HG02970 (cell line): ENCODE data around the gene CHTF8.
"Not testable (repeated sequence)": the region's sequence is repeated elsewhere in the genome, so short reads cannot be mapped to it uniquely, and the experiment has no call there.

Source experiments
- ATAC-seq: cut with Tn5 transposase; IDR thresholded peaks from one replicate; pipeline ENCODE4 v1.9.1; 2021; ENCODE audit warnings: mild to moderate bottlenecking, moderate library complexity, moderate number of reproducible peaks; ENCODE audit not compliant: unreplicated experiment, low FRiP score

Gene CHTF8

DNA sequence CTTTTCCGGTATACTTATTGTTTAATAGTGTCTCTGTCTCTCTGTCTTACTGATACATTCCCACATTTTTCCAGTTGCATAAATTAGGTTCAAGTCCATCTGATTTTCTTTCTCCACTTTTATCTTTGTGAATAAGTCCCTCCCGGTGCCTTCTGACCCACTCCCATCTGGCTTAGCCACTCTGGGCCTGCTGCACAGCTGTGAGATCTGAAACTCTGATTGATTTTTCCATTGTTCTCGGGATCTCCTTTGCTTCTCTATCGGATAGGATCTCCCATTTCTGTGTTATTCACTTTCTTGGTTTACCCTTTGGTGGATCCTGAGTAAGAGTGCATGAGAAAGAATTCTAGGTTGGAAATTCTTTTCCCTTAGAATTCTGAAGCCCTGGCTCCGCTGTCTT, 8.6 kb upstream of the CHTF8 start:
- no peak for ATAC-seq

DNA sequence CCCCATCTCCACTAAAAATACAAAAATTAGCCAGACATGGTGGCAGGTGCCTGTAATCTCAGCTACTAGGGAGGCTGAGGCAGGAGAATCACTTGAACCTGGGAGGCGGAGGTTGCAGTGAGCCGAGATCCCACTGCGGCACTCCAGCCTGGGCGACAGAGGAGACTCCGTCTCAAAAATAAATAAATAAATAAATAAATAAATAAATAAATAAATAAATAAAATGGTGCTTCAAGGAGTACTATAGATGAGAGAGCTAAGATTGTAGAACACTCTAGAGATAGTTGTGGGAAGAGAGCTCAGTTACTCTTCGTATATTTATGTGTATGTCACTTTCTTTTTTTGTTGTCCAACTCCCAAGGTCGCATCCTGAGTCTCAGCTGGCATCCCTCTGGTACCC, 7.1 kb upstream of the CHTF8 start:
- ATAC-seq = not testable (repeated sequence)

DNA sequence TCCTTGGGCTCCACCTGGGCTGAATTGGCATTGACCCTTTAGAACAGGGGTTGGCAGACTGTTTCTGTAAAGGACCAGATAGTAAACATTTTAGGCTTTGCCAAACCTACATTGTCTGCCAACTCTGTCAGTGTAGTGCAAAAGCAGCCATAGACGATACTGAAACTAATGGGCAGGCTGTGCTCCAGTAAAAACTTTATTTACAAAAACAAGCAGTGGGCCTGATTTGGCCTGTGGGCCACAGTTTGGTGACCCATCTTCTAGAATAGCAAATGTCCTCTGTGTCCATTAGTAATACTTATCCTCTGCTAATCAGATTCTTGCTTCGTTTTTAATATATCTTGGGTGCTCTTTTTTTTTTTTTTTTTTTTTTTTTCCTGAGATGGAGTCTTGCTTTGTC, 6.2 kb upstream of the CHTF8 start:
- ATAC-seq = no peak

DNA sequence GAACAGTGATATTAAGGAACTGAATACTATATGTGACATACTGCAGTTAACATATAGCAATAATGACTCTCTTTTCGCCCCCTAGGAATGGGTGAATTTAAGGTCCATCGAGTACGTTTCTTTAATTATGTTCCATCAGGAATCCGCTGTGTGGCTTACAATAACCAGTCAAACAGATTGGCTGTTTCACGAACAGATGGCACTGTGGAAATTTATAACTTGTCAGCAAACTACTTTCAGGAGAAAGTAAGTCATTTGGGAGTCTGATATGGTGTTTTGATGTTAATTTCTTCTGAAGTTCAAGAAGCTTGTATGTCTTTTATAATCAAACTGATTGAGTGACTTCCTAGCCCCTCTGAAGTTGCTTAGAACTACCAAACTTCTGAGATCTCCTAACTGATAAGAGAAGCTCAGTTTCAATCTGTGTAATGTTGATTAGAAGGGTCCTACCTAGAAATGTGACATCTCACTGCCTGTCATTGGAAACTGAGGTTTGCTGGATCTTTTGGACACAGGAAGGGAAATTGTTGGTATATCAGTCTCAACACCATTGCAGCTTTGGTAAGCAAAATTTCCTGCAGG, 1.1 kb upstream of the CHTF8 start:
- ATAC-seq = no peak

DNA sequence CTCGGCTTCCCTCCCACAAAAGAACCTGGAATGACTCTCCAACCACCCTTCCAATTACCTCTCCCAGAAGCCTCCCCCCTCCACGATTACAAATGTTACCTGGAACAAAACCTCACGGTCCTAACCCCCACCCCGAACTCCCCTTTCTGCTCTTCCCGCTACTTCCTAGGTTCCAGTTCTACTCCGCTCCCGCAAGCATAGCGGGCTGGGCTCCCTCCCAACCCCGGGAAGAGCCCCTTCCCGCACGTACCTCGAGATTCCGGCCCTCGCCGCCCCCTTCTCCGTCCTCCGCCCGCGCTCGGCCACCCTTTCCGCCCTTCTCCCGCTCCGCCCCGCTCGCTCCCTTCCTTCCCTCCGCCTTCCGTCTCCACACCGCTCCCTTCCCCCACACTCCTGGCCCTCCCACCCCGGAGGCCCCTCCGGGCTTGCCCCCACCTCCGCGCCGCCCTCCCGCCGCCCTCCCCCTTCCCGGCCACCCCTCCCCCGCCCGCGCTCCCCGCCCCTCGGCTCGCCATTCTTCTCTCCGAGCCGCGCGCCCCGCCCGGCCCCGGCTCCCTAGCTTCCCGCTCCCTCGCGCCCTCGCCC, 457 bp downstream of the CHTF8 start:
- peak; percentile 36 for ATAC-seq

DNA sequence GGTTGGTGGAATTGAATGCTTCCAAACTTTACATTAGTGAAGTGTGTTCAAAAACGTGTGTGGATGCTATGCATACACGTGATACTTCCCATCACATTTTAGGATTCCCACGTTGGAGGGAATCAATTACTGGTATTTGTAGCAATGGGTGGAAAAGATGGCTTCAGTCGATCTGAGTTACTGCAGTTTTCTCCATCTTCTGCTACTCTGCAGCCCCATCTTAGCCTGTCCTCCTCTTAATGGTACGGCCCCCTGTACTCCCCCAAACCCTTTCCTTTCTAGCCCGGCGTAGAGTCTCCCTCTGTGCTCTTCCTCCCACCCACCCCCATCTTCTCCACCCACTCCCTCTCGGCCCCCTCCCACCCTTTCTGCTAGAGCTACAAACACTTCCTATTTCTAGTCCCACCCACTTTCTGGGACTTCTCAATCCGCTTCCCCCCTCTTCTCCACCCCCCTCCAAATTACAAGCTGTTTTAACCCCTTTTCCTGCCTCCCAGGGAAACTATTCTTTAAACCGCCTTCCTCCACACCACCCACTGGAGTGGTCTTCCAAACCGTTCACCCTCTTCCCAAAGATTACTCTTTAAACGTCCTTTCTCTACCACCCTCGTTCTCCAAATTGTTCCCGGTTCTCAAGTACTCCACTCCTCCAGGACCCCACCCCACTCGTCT, 1.1 kb downstream of the CHTF8 start:
- no peak for ATAC-seq

DNA sequence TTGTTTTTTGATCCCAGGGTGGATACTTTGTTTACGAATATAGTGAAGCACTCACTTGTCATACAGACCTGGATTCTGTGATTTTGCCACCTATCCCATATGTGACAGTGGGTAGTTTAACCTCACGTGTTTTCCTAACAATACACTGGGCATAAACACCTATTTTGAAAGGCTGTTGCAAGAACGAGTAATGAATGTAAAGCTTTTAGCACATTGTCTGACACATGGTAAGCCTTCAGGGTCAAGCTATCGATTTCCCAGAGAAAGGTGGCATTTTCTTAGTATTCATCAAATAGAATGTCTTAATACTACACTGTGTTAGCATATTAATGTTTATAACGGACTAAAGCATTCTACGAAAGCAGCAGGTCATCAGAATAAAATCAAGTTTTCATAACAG, 1.9 kb downstream of the CHTF8 start:
- no peak for ATAC-seq

DNA sequence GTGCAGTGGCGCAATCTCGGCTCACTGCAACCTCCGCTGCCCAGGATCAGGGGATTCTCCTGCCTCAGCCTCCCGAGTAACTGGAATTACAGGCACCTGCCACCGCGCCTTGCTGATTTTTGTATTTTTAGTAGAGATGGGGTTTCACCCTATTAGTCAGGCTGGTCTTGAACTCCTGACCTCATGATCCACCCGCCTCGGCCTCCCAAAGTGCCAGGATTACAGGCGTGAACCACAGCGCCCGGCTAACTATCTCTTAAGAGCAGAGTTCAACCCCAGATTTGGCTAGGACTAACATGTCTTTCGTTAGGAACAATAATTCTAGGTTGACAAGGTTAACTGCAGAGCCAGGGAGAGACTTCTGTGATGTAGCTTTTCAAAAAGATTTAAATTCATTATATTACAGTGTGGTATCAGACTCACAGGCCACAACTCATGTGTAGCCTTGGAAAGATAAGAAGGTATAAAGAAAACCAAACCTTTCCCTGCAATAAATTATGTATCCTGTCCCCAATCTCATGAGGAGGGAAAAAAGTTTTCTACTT, 4.3 kb downstream of the CHTF8 start:
- ATAC-seq = no peak

DNA sequence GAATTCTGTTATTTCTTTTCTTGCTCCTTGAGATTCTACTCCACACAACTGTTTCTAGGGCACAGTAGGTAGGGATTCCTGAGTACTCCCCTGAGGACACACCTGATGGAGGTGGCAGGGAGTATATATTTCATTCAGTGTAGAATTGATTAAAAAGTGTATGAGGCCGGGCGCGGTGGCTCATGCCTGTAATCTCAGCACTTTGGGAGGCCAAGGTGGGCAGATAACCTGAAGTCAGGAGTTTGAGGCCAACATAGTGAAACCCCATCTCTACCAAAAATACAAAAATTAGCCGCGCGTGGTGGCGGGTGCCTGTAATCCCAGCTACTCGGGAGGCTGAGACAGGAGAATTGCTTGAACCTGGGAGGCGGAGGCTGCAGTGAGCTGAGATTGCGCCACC, 5.6 kb downstream of the CHTF8 start:
- ATAC-seq = not testable (repeated sequence)

DNA sequence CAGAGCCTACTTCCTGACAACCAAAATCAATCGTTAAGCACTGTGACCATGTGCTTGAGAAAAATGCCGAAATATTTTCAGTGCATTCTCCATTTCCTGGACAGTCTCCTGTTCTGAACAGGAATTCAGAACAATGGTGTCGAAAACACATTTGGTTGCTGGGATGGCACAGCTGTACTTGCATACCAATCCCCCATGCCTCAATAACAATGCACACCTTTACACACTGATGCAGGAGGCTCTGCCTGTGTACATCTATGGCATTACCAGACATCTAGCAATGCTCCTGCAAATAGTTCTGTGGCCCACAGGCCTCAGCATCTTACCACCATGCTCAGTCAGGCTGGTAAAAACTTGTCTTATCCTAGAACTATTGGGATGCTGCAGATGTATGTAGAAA, 6.2 kb downstream of the CHTF8 start:
- no peak for ATAC-seq

DNA sequence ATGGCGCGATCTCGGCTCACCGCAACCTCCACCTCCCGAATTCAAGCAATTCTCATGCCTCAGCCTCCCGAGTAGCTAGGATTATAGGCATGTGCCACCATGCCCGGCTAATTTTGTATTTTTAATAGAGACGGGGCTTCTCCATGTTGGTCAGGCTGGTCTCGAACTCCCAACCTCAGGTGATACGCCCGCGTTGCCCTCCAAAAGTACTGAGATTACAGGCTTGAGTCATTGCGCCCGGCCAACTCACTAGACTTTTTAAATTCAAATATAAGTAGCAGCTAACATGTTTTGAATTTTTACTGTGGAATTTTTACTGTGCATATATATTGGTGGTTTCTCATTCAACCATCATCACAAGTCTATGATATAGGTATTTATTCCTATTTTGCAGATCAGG, 7.4 kb downstream of the CHTF8 start:
- not testable (repeated sequence) for ATAC-seq

DNA sequence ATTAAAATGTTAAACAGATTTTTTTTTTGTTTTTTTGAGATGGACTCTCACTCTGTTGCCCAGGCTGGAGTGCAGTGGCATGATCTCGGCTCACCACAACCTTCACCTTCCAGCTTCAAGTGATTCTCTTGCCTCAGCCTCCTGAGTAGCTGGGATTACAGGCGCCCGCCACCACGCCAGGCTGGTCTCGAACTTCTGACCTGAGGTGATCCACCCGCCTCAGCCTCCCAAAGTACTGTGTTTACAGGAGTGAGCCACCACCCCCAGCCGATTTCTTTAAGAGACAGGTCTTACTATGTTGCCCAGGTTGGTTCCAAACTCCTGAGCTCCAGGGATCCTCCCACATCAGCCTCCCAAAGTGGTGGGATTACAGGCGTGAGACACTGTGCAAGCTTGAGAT, 8.0 kb downstream of the CHTF8 start:
- ATAC-seq = not testable (repeated sequence)

DNA sequence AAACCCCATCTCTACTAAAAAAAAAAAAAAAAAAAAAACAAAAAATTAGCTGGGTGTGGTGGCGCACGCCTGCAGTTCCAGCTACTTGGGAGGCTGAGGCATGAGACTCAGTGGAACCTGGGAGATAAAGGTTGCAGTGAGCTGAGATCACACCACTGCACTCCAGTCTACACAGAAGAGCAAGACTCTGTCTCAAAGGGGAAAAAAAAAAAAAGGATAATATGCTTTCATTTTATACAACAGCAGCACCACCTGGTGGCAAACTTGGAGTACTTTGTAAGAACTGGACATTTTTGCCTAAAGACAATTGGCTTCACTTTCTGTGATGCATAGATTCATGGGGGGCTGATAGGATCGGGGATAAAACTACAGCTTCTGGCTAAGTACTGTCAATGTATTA, 8.5 kb downstream of the CHTF8 start:
- no peak for ATAC-seq

DNA sequence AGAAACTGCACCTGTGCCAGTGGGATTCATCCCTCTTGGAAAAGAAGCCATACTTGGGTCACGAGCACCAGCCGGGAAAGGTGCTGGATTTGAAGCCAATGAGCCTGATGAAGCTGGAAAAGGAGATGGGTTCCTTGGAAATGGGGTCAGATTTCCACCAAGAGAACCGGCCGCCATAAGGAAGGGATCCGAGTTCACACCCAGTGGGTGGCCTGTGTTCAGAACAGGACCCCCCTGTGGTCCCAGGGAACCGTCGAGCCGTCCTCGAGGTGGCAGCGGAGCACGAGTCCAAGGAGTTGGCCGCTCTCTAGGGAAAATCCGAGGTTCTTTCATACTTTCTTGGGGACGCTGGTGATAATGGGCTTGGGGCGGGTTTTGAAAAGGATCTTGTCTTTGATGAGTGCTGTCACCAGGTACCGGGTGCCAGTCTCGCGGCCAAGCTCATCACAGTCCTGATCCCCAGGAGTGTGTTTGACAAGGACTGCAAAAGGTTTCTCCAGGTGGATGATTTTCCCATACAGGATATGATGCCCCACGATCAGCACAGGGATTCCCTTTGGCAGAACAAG, 12.2 kb downstream of the CHTF8 start:
- no peak for ATAC-seq

DNA sequence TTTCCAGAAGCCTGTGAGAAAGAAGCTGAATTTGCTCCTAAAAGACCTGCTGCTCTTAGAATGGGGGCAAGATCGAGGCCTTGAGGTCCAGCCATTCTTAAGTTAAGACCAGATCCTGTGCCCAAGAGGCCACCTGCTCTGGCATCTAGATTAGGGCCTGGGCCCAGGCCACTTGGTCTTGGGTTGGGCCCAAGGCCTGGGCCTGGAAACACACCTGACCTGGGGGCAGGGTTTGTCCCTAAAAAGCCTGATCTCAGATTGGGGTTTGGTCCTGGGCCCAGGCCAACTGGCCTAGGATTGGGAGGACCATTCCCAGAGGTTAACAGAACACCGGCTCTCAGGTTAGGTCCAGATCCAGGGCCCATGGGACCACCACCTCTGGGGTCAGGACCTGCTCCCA, 12.9 kb downstream of the CHTF8 start:
- no peak for ATAC-seq

DNA sequence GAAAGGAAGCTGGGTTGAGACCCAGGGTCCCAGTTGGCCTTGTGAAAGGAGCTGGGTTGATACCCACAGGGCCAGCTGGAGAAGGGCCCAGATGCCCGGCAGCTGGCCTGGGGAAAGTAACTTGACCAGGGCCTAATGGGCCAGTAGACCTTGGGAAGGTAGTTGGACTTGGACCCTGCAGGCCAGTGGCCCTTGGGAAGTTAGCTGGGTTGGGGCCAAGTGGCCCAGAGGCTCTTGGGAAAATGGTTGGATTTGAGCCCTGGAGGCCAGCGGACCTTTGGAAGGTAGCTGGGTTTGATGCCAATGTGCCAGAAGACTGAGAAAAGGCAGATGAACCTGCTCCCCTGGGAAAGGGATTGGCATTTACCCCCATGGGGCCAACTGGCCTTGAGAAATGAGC, 13.4 kb downstream of the CHTF8 start:
- no peak for ATAC-seq

DNA sequence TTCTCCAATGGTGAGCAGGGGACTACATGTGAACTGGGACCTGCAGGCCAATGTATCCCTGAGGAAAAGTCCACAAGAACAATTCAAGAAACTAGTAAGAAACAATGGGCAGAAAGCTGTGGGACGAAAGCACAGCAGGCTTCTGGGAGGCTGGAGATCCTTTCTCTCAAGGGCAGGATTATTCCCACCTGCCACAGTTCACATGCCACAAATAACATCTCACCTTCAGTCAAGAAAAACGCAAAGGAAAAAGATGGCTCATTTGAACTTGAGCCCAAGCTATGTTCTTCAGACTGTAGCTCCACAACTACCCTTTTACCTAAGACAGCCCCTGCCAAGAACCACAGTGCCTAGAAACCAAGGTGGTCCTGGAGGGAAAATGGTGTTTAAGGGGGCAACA, 13.9 kb downstream of the CHTF8 start:
- no peak for ATAC-seq

DNA sequence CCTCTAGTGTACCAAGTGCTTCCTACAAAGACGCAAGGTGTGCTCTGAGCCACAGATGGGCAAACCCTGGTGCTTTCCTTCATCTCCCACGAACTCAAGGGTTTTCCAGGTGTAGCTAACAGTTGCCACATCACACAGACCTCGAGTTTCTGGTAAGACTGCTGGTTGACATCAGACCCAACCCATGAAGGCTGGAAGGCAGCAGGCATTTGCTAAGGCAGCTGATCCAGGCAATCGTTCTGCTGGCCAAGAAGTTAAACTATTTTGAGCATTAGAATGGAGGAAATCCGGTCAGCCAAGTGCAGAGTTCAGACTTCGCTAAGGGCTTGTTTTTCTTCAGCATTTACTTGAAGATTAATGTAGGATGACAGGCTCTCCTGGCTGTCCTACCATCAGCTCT, 15.5 kb downstream of the CHTF8 start:
- ATAC-seq = no peak

DNA sequence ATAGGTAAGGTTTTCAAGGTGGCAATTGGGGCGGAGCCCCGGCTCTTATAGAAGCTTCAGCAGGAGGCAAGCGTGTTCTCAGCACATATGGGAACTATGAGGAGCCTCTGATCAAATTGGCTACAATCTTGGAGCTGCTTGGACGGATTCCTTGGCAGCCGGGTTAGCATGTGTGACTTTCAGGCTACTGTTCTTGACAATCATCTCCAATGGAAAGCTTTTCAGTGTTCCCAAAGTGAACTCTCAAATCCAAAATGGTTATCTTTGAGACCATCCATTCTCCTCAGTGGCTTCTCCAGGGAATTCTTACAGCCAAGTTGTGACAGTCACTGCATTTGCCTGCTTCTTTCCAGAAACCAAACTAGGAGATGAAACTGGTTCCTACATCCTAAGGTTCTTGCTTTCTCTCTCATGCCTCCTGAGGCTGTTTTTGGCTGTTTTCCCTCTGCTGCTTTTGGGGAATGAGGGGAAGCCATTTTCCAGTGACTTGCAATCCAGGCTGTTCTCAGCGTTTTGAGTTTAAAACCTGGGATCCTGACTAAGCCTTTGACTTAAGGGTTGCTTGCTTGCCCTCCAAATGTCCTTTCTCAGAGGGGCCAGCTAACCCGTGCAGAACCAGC, 16.0 kb downstream of the CHTF8 start:
- no peak for ATAC-seq

DNA sequence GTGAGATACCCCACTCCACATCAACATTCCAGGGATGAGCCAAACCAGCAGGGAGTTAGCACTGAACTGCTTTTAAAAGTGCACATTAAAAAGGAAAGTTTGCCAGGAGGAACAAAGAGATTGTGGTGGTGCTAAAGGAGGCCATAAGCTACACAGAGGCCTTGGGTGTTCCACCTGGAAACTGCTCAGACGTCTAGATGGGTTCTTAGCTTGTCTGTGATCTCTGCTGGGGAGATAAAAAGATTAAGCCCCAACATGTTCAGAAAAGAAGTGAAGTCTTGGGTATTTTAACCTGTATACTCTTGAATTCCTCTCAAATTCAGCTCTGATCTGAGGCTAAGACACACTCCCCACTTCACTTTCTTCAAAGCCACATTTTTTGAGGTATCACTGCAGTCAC, 16.6 kb downstream of the CHTF8 start:
- no peak for ATAC-seq

DNA sequence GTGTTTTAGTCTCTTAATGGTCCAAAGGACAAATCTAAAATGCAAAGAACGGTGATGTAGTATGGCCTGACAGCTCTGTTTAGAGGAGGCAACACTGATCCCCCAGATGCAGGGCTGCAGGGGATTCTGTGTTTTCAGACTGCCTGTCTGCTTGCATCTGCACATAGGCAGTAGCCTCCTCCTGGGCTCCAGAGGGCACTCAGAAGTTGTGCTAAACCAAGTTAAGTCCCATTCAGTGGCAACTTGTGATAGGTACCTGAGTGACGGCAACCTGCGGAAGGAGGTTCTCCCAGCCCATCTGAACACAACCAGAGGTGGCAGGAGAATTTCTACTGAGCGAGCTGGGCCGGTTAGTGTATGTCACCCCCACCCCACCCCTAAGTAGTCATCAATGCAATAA, 17.0 kb downstream of the CHTF8 start:
- ATAC-seq = no peak
